ENCODE measurements around the gene AHR. TPM values are rescaled to one million over a fixed set of nuclear protein-coding genes. Genes with fewer than 3 reads are reported as not detected.

AHR gene
- total and polyA plus RNA-seq, 2 donors (not counting 3 experiments of a cell fraction or from before 2014, with no cell fraction given), result 4.8 to 31.8 TPM

GRCh38 chr7:17331891-17332501, 33.5 kb downstream of the AHR start:
- intact Hi-C loops (cut with micrococcal nuclease), result no loop called here
- CTCF ChIA-PET, result interaction anchor here (0.7 to 2.8 kb wide), 3 partner anchors 31 to 349 kb away, joined by 3 to 11 read pairs (median 3); no protein-coding TSS in a partner anchor
- POLR2A ChIA-PET, result no interaction called here

More at GRCh38 chr7:17331891-17332501, 33.5 kb downstream of the AHR start:
- Histone ChIP-seq H3K4me3 (replicated peaks in 1 of 3; ENCODE audit: insufficient read depth in 1 of 3, low read depth in 1 of 3, low read length in 3 of 3) (no peak overlapping the region), H3K9ac (replicated peaks; ENCODE audit: extremely low read depth, insufficient read depth, low read length) (no peak overlapping the region), H2AFZ (ENCODE audit: low read depth, low read length) (no peak overlapping the region), H3K36me3 (ENCODE audit: control insufficient read depth in 2 of 2, extremely low read depth in 1 of 2, insufficient read depth in 2 of 2, low read length in 2 of 2) (peaks cover 2 to 8% of the 10 kb centered on the region in 2 experiments), H3K79me2 (ENCODE audit: control insufficient read depth, insufficient read depth, low read length) (peaks cover 2% of the 10 kb centered on the region), H3K4me1 (ENCODE audit: control insufficient read depth, extremely low read depth, insufficient read depth, low read length) (no peaks in the 10 kb centered on the region), H3K27me3 (ENCODE audit: control insufficient read depth in 2 of 2, insufficient read depth in 2 of 2, low read length in 2 of 2) (no peaks in the 10 kb centered on the region), H3K27ac (ENCODE audit: insufficient read depth, low read depth, low read length) (no peak overlapping the region), H4K20me1 (replicated peaks; ENCODE audit: control insufficient read depth, extremely low read depth, insufficient read depth, low read length) (no peaks in the 10 kb centered on the region), H3K9me1 (replicated peaks; ENCODE audit: control insufficient read depth, extremely low read depth, insufficient read depth, low read length) (no peaks in the 10 kb centered on the region), H3K4me2 (ENCODE audit: insufficient read depth, low read length) (no peak overlapping the region), H3K9me3 (replicated peaks; ENCODE audit: control insufficient read depth, insufficient read depth, low read length) (no peaks in the 10 kb centered on the region)
- no TSS peak for BruUV-seq (replicated peaks)
- no peak for TF ChIP-seq JUN (IDR thresholded peaks at IDR 0.05; ENCODE audit: borderline replicate concordance, insufficient read depth, insufficient read length, low read depth)
- TF ChIP-seq FOS (IDR thresholded peaks at IDR 0.05; ENCODE audit: borderline replicate concordance, insufficient read depth, low read length), result no peak
- TF ChIP-seq CTCF (IDR thresholded peaks at IDR 0.05; ENCODE audit: extremely low read depth in 1 of 2, insufficient read depth in 1 of 2, low read depth in 1 of 2, low read length in 2 of 2), result no peak
- no peak for DNase-seq (ENCODE audit: low read depth, low spot score)
- FAIRE-seq, result no peak
- dilution Hi-C loops (cut with MboI; ENCODE audit: extremely low pct_ligation_motif_present, low sequenced_read_pairs), result no loop called here

Measured in endothelial cell of umbilical vein (primary cell).